Cardiac muscle cell (in vitro differentiated cells and primary cell): Measurements from ENCODE around the gene ARFRP1. TPM values are rescaled to one million over a fixed set of nuclear protein-coding genes. Genes with fewer than 3 reads are reported as not detected.

ENCODE experiments used
- DNase-seq, 2 donors: peaks; one replicate each; pipeline versions ENCODE4 v3.0.0 to v3.0.0-alpha.2; 2010 to 2017; ENCODE audit warnings: low read depth in 1 of 2, low spot score in 1 of 2
- H3K27ac ChIP-seq: fragments of 200-600 bp; sonication (generic); 2 replicates; pipeline ENCODE4 v1.5.1; 2016
- H3K27me3 ChIP-seq: fragments of 200-600 bp; sonication (generic); 2 replicates; pipeline ENCODE4 v1.6.0; 2016; ENCODE audit warnings: control low read depth
- H3K36me3 ChIP-seq: fragments of 200-600 bp; sonication (generic); 2 replicates; pipeline ENCODE4 v1.5.1; 2016; ENCODE audit warnings: control low read depth
- H3K4me1 ChIP-seq: fragments of 200-600 bp; sonication (generic); 2 replicates; pipeline ENCODE4 v1.8.1; 2017; ENCODE audit warnings: low read depth, mild to moderate bottlenecking, mixed run types
- H3K4me3 ChIP-seq: fragments of 200-600 bp; sonication (generic); 2 replicates; pipeline ENCODE4 v1.5.1; 2016; ENCODE audit warnings: mild to moderate bottlenecking
- H3K9me3 ChIP-seq: fragments of 200-600 bp; sonication (generic); 2 replicates; pipeline ENCODE4 v1.5.1; 2017; ENCODE audit warnings: low read depth, mild to moderate bottlenecking, control low read depth
- polyA plus RNA-seq: library from polyadenylated mRNA; unstranded; fragments of >200 nt; fragmentation: Nextera tagmentation; extraction: Ambion mirVana; gene quantifications from 2 replicates; pipeline ENCODE4 v1.2.1, GENCODE V29; 2016
- total RNA-seq: library from RNA; depleted of rRNA; stranded (reverse); fragments of >200 nt; gene quantifications from 2 replicates; pipeline ENCODE4 v1.2.3, GENCODE V29; 2016
- TF ChIP-seq, protein P1 (sequence below): IDR thresholded peaks from 2 replicates; pipeline ENCODE4 v1.5.1; 2012; ENCODE audit warnings: low read depth, mild to moderate bottlenecking, low read length

ARFRP1 gene
- total and polyA plus RNA-seq, 2 experiments from 2014 or later: 61.3 to 85.1 TPM

DNA sequence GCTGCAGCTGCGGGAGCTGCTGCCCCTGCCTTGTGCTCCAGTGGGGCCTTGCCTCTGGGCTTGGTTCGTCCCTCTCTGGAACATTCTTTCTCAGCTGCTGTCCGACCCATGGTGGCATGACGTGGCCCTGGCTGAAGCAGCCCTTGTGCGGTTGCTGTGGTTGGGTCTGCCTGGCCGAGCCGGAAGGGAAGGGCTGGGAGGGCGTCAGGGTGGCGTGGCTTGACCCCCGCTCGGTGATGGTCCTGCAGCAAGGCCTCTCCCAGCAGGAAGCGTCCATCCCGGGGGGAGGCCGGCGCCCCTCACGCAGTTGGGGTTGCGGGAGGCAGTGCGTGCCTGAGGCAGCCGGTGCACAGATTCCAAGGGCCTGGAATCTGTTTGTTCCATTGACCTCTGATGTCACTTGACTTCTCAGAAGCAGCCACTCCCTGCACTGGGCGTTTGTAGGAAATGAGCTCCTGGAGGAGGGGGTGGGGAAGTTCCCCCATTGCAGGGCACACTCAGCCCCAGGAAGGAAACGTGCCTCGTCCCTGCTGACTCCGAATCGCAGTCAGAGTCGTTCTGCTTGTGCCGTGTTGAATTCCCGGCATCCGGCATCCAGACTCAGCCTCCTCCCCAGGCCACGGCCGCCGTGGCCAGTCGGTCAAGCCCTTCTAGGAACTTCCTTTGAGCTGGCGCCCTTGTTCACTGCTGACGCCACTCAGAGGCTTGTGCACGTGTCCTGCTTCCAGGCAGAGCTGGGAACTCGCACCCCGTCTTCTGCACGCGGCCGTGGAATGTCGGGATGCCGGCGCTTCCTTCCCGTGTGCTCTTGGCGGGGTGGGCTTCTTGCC, 21.1 kb downstream of the ARFRP1 start:
- peak; percentile 49 to 89 for DNase-seq
- Histone ChIP-seq H3K36me3 (no peaks in the 10 kb centered on the region), H3K27me3 (no peaks in the 10 kb centered on the region), H3K4me3 (no peak overlapping the region), H3K27ac (peak overlapping the region; percentile 44), H3K9me3 (no peaks in the 10 kb centered on the region), H3K4me1 (peaks cover 7% of the 10 kb centered on the region)
- TF ChIP-seq, protein P1, sequence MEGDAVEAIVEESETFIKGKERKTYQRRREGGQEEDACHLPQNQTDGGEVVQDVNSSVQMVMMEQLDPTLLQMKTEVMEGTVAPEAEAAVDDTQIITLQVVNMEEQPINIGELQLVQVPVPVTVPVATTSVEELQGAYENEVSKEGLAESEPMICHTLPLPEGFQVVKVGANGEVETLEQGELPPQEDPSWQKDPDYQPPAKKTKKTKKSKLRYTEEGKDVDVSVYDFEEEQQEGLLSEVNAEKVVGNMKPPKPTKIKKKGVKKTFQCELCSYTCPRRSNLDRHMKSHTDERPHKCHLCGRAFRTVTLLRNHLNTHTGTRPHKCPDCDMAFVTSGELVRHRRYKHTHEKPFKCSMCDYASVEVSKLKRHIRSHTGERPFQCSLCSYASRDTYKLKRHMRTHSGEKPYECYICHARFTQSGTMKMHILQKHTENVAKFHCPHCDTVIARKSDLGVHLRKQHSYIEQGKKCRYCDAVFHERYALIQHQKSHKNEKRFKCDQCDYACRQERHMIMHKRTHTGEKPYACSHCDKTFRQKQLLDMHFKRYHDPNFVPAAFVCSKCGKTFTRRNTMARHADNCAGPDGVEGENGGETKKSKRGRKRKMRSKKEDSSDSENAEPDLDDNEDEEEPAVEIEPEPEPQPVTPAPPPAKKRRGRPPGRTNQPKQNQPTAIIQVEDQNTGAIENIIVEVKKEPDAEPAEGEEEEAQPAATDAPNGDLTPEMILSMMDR: no peak

DNA sequence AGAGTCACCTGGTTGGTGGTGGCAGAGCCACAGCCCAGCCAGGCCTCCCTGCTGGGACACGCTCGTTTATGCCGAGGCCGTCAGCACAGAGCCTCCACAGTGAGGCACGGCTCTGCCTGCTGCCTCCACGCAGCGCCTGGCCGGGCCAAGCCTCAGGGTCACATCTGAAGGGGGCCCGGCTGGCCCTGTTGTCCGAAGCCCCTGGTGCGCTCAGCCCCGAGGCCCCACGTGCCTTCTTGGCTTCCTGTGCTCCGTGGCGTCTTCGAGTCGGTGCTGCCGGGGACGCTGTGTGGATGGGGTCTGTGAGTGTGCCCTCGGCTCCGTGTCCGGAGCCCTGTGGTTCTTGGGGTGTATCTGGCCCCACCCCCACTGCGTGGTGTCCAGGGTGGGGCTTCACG, 21.7 kb downstream of the ARFRP1 start:
- peaks cover 7% of the 10 kb centered on the region for H3K4me1 ChIP-seq
- H3K9me3 ChIP-seq: no peaks in the 10 kb centered on the region
- DNase-seq: no peak
- TF ChIP-seq, protein P1: no peak
- peak overlapping the region; percentile 44 for H3K27ac ChIP-seq
- H3K36me3 ChIP-seq: no peaks in the 10 kb centered on the region
- no peaks in the 10 kb centered on the region for H3K27me3 ChIP-seq
- no peak overlapping the region for H3K4me3 ChIP-seq

DNA sequence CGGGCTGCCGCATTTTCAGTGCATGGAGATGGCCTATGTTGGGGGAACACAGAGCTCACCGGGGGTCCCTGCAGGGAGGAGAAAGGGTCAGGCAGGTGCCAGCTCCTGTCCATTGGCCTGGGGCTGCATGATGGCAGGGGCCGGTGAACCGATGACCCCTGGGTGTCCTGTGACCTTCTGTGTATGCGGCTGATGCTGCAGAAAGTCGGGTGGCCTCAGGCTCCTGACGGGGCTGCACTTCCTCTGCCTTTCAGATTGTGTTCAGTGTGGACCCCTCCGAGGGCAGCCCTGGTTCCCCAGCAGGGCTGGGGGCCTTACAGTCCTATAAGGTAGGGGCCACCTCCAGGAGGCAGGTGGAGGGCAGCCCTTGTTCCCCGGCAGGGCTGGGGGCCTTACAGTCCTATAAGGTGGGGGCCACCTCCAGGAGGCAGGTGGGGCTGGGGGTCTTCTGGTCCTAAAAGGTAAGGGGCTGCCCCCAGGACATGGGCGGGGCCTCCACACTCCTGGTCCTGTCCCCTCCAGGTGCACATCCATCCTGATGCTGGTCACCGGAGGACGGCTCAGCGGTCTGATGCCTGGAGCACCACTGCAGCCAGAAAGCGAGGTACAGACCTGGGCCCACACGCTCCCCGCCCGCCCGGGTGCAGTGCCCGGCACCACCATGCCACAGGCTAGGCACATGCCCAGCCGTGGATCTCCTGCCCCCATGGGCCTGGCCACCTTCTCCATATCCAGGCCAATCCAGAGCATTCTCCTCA, 22.3 kb downstream of the ARFRP1 start:
- Histone ChIP-seq H3K9me3 (no peaks in the 10 kb centered on the region), H3K27ac (no peak overlapping the region), H3K27me3 (no peaks in the 10 kb centered on the region), H3K4me3 (no peak overlapping the region), H3K36me3 (no peaks in the 10 kb centered on the region), H3K4me1 (peaks cover 7% of the 10 kb centered on the region)
- TF ChIP-seq, protein P1: no peak
- no peak for DNase-seq

DNA sequence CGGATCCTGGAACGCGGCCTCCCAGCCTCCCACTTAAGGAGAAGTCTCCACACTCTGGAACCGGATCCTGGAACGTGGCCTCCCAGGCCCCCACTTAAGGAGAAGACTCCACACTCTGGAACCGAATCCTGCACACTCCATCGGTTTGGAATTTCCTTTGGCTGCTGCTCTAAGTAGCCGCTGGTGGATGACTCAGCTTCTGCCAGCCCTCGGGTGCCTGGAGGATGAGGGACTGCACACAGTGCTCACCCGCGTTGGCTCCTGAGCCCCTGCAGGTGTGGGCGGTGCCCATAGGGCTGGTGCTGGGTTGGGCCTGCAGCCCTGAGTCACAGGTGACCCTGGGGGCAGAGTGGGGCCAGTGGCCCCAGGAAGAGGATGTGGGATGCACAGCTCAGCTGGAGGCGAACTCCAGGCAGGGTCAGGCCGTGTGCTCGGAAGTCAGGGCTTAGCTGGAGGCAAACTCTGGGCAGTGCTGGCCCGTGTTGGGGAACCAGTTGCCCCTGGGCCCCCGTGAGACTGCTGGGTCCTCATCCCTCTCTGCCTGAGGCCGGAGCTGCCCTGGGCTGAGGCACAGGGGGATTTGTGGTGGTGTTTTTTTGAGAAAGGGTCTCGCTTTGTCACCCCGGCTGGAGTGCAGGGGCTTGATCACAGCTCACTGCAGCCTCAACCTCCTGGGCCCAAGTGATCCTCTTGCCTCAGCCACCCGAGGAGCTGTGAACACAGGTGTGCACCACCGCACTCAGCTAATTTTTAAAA, 25.2 kb downstream of the ARFRP1 start:
- no peak overlapping the region for H3K27ac ChIP-seq
- TF ChIP-seq, protein P1: no peak

DNA sequence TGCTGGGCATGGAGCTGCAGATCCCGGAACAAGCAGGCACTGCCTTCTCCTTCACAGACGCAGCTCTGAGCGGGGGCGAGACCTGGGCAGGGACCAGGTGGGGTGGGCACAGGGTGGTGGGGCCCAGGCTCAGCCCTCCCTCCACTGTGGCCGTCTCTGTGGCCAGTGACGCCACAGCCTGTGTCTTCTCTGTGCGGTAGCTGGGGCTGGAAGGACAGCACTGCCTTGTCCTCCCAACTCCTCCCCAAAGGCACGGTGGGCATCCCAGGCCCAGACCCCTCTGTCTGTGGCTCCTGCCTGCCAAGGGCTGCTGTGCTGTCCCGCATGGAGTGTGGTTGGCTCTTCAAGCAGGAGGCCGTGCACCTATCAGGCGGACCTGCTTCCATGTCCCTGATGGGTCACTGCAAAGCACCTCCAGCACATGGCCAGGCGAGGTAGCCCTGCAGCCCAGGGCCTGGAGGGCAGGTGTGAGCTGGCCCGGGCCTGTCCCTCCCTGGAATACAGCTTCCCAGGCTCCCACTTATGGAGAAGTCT, 26.1 kb downstream of the ARFRP1 start:
- Histone ChIP-seq H3K36me3 (no peaks in the 10 kb centered on the region), H3K27me3 (no peaks in the 10 kb centered on the region), H3K4me1 (peaks cover 5% of the 10 kb centered on the region), H3K27ac (no peak overlapping the region), H3K9me3 (no peaks in the 10 kb centered on the region), H3K4me3 (no peak overlapping the region)
- TF ChIP-seq, protein P1: no peak
- no peak for DNase-seq

More for the DNA sequence above, 25.2 kb downstream of the ARFRP1 start:
- Histone ChIP-seq H3K4me3 (no peak overlapping the region), H3K9me3 (no peaks in the 10 kb centered on the region), H3K4me1 (peaks cover 7% of the 10 kb centered on the region), H3K36me3 (no peaks in the 10 kb centered on the region), H3K27me3 (no peaks in the 10 kb centered on the region)
- DNase-seq: peak in 1 of 2 donors; percentile 97
